Calu3 (cell line): ENCODE results near the gene CTSK. TPM values are rescaled to one million over a fixed set of nuclear protein-coding genes. Genes with fewer than 3 reads are reported as not detected.

Experiments
- BruUV-seq: library from RNA; stranded (reverse); fragments of 400-500 nt; replicated peaks from 2 replicates; lab custom pipeline; 2021; lab: Mats Ljungman, UMichigan
- CTCF ChIA-PET: fragments of 300-600 bp; sonication (Branson Sonifier 250); formaldehyde crosslinking; loops from one replicate; lab custom pipeline; 2022; ENCODE audit warnings: antibody characterized with exemption; lab: Charles Lee
- DNase-seq: peaks from one replicate; pipeline ENCODE4 v3.0.0; 2022
- H3K27ac Mint-ChIP-seq: one replicate; pipeline ENCODE4 v1.8.0; 2022; ENCODE audit warnings: mixed read lengths; ENCODE audit not compliant: unreplicated experiment
- H3K27me3 Mint-ChIP-seq: one replicate; pipeline ENCODE4 v1.8.0; 2022; ENCODE audit warnings: mixed read lengths; ENCODE audit not compliant: unreplicated experiment
- H3K36me3 Mint-ChIP-seq: one replicate; pipeline ENCODE4 v1.8.0; 2022; ENCODE audit warnings: mild to moderate bottlenecking, moderate library complexity, mixed read lengths; ENCODE audit not compliant: insufficient read depth, unreplicated experiment
- H3K4me1 Mint-ChIP-seq: one replicate; pipeline ENCODE4 v1.8.0; 2022; ENCODE audit warnings: mild to moderate bottlenecking, low read depth, mixed read lengths; ENCODE audit not compliant: unreplicated experiment
- H3K4me3 Mint-ChIP-seq: one replicate; pipeline ENCODE4 v1.8.0; 2022; ENCODE audit warnings: mild to moderate bottlenecking, low read depth, moderate library complexity, mixed read lengths; ENCODE audit not compliant: unreplicated experiment
- H3K9me3 Mint-ChIP-seq: one replicate; pipeline ENCODE4 v1.8.0; 2022; ENCODE audit warnings: low read depth, mixed read lengths; ENCODE audit not compliant: unreplicated experiment
- CTCF ChIP-seq: fragments of 200-600 bp; IDR thresholded peaks from one replicate; pipeline ENCODE4 v1.8.0; 2022; ENCODE audit warnings: antibody characterized with exemption; ENCODE audit not compliant: unreplicated experiment
- intact Hi-C: fragments of 100-400 bp; cut with micrococcal nuclease; formaldehyde crosslinking; loops from one replicate; pipeline ENCODE4 v1.10.0; 2022; ENCODE audit not compliant: unreplicated experiment
- total RNA-seq: library from RNA; stranded (reverse); gene quantifications from 2 replicates; pipeline ENCODE4 v1.2.3, GENCODE V29; 2022

The CTSK gene
- total RNA-seq, 1 experiment from 2014 or later = 5.5 TPM

- CTCF ChIA-PET = no interaction called here
- Mint-ChIP-seq H3K27ac (no peak overlapping the region), H3K27me3 (no peaks in the 10 kb centered on the region), H3K9me3 (no peaks in the 10 kb centered on the region), H3K4me3 (no peak overlapping the region), H3K36me3 (peaks cover 22% of the 10 kb centered on the region), H3K4me1 (peaks cover 34% of the 10 kb centered on the region)
- BruUV-seq = no TSS peak
- no peak for TF ChIP-seq CTCF
- intact Hi-C loops = no loop called here
- DNase-seq = no peak
Observed at GRCh38 chr1:150763018-150763417, 45.0 kb downstream of the CTSK start.

GRCh38 chr1:150762552-150762951 is 45.5 kb downstream of the CTSK start:
- Mint-ChIP-seq H3K4me1 (peaks cover 34% of the 10 kb centered on the region), H3K4me3 (no peak overlapping the region), H3K36me3 (peaks cover 22% of the 10 kb centered on the region), H3K27ac (no peak overlapping the region), H3K9me3 (no peaks in the 10 kb centered on the region), H3K27me3 (no peaks in the 10 kb centered on the region)
- CTCF ChIA-PET = no interaction called here
- BruUV-seq = no TSS peak
- DNase-seq = no peak
- intact Hi-C loops = no loop called here
- TF ChIP-seq CTCF = no peak

- H3K9me3 Mint-ChIP-seq = no peaks in the 10 kb centered on the region
Observed at GRCh38 chr1:150761801-150762200, 46.3 kb downstream of the CTSK start.

GRCh38 chr1:150760013-150760412 is 48.0 kb downstream of the CTSK start:
- no peak for DNase-seq
- Mint-ChIP-seq H3K27ac (no peak overlapping the region), H3K4me1 (peaks cover 16% of the 10 kb centered on the region), H3K9me3 (no peaks in the 10 kb centered on the region), H3K36me3 (peaks cover 6% of the 10 kb centered on the region), H3K4me3 (no peak overlapping the region), H3K27me3 (no peaks in the 10 kb centered on the region)
- BruUV-seq = no TSS peak
- TF ChIP-seq CTCF = no peak
- intact Hi-C loops = no loop called here
- CTCF ChIA-PET = no interaction called here

More at GRCh38 chr1:150761801-150762200, 46.3 kb downstream of the CTSK start:
- peaks cover 33% of the 10 kb centered on the region for H3K4me1 Mint-ChIP-seq
- no peaks in the 10 kb centered on the region for H3K27me3 Mint-ChIP-seq
- CTCF ChIA-PET = no interaction called here
- intact Hi-C loops = no loop called here
- no TSS peak for BruUV-seq
- no peak for DNase-seq
- no peak for TF ChIP-seq CTCF
- H3K4me3 Mint-ChIP-seq = no peak overlapping the region
- no peak overlapping the region for H3K27ac Mint-ChIP-seq
- peaks cover 19% of the 10 kb centered on the region for H3K36me3 Mint-ChIP-seq
